Endothelial cell of umbilical vein (primary cell): ENCODE results near the gene UBE2M. TPM values are rescaled to one million over a fixed set of nuclear protein-coding genes. Genes with fewer than 3 reads are reported as not detected.
A peak's percentile ranks its signal among the peaks of the same experiment; 100 is the strongest.

Experiments used
- BruUV-seq: library from RNA; stranded (reverse); fragments of 400-500 nt; replicated peaks from 2 replicates; lab custom pipeline; 2021; lab: Mats Ljungman, UMichigan
- CTCF ChIA-PET: fragments of 300-600, 350-600 bp; sonication (Branson Sonifier 250); formaldehyde crosslinking; loops from one replicate; lab custom pipeline; 2021; ENCODE audit warnings: antibody characterized with exemption, inconsistent platforms; lab: Charles Lee
- POLR2A ChIA-PET: fragments of 300-600, 350-600 bp; sonication (Branson Sonifier 250); formaldehyde crosslinking; loops from one replicate; lab custom pipeline; 2021; ENCODE audit warnings: antibody characterized with exemption, inconsistent platforms; lab: Charles Lee
- DNase-seq: peaks from one replicate; pipeline ENCODE4 v3.0.0-alpha.2; 2011; ENCODE audit warnings: low read depth, low spot score
- FAIRE-seq: peaks from 2 replicates; lab custom pipeline; 2011; peaks lifted over from hg19 to GRCh38; lab: Jason Lieb, UNC
- H2AFZ ChIP-seq: 2 replicates; pipeline ENCODE4 v1.6.0; 2012; ENCODE audit warnings: low read depth, low read length, control low read depth, inconsistent platforms
- H3K27ac ChIP-seq: 2 replicates; pipeline ENCODE4 v1.5.1; 2011; ENCODE audit warnings: low read depth, mild to moderate bottlenecking, control low read depth, low read length, moderate library complexity; ENCODE audit not compliant: insufficient read depth
- H3K27me3 ChIP-seq, 2 experiments: 2 replicates each; pipeline versions ENCODE4 v1.6.0 to v1.6.1; 2011; ENCODE audit warnings: low read length in 2 of 2, mixed read lengths in 1 of 2; ENCODE audit not compliant: control insufficient read depth in 2 of 2, insufficient read depth in 2 of 2
- H3K36me3 ChIP-seq, 2 experiments: 2 replicates in 1 of 2; 3 replicates in 1 of 2; pipeline ENCODE4 v1.5.1; 2011; ENCODE audit warnings: low read length in 2 of 2, mild to moderate bottlenecking in 1 of 2, moderate library complexity in 1 of 2; ENCODE audit not compliant: control insufficient read depth in 2 of 2, insufficient read depth in 2 of 2; ENCODE audit errors: extremely low read depth in 1 of 2
- H3K4me1 ChIP-seq: 3 replicates; pipeline ENCODE4 v1.5.1; 2011; ENCODE audit warnings: mild to moderate bottlenecking, low read length; ENCODE audit not compliant: control insufficient read depth, insufficient read depth; ENCODE audit errors: extremely low read depth
- H3K4me2 ChIP-seq: 2 replicates; pipeline ENCODE4 v1.6.1; 2011; ENCODE audit warnings: low read length, control low read depth, mixed read lengths; ENCODE audit not compliant: insufficient read depth
- H3K4me3 ChIP-seq, 3 experiments: fragments of 200-600 bp in 1 of 3; sonication (generic), shearing (Covaris generic) in 1 of 3; replicated peaks in 1 of 3; 2 replicates each; pipeline ENCODE4 v1.5.1; 2011 to 2016; ENCODE audit warnings: control low read depth in 3 of 3, low read length in 3 of 3, mild to moderate bottlenecking in 2 of 3, inconsistent platforms in 1 of 3, low read depth in 1 of 3, moderate library complexity in 1 of 3; ENCODE audit not compliant: insufficient read depth in 1 of 3
- H3K79me2 ChIP-seq: 2 replicates; pipeline ENCODE4 v1.6.0; 2012; ENCODE audit warnings: low read length, inconsistent platforms; ENCODE audit not compliant: control insufficient read depth, insufficient read depth
- H3K9ac ChIP-seq: replicated peaks from 2 replicates; pipeline ENCODE3; 2011; ENCODE audit warnings: low read length, control low read depth; ENCODE audit not compliant: insufficient read depth; ENCODE audit errors: extremely low read depth
- H3K9me1 ChIP-seq: replicated peaks from 3 replicates; pipeline ENCODE4 v1.6.0; 2011; ENCODE audit warnings: mild to moderate bottlenecking, low read length; ENCODE audit not compliant: control insufficient read depth, insufficient read depth; ENCODE audit errors: extremely low read depth
- H3K9me3 ChIP-seq: replicated peaks from 2 replicates; pipeline ENCODE4 v1.5.1; 2012; ENCODE audit warnings: low read length, inconsistent platforms; ENCODE audit not compliant: control insufficient read depth, insufficient read depth
- H4K20me1 ChIP-seq: replicated peaks from 2 replicates; pipeline ENCODE3; 2011; ENCODE audit warnings: mild to moderate bottlenecking, low read length; ENCODE audit not compliant: control insufficient read depth, insufficient read depth; ENCODE audit errors: extremely low read depth
- CTCF ChIP-seq, 2 donors: IDR thresholded peaks; 1 replicate in 1 of 2; 2 replicates in 1 of 2; pipeline ENCODE4 v1.5.1; 2011; ENCODE audit warnings: low read length in 2 of 2, mild to moderate bottlenecking in 2 of 2, moderate library complexity in 2 of 2, control low read depth in 1 of 2, inconsistent platforms in 1 of 2, low read depth in 1 of 2; ENCODE audit not compliant: insufficient read depth in 1 of 2; ENCODE audit errors: extremely low read depth in 1 of 2
- EZH2 ChIP-seq: IDR thresholded peaks from 2 replicates; pipeline ENCODE4 v1.6.1; 2012; ENCODE audit warnings: borderline replicate concordance, low read depth, mild to moderate bottlenecking, moderate library complexity, low read length, inconsistent platforms; ENCODE audit not compliant: severe bottlenecking
- FOS ChIP-seq: IDR thresholded peaks from 2 replicates; pipeline ENCODE4 v1.6.1; 2011; ENCODE audit warnings: mild to moderate bottlenecking, low read length, moderate library complexity, borderline replicate concordance; ENCODE audit not compliant: insufficient read depth
- MAX ChIP-seq: IDR thresholded peaks from 2 replicates; pipeline ENCODE4 v1.6.1; 2011; ENCODE audit not compliant: insufficient read depth, insufficient read length
- MYC ChIP-seq: IDR thresholded peaks from one replicate; pipeline ENCODE4 v1.6.1; 2011; ENCODE audit warnings: mild to moderate bottlenecking, low read depth, low read length
- POLR2A ChIP-seq: IDR thresholded peaks from 2 replicates; pipeline ENCODE4 v1.6.1; 2012; ENCODE audit warnings: low read depth, mild to moderate bottlenecking, control low read depth, low read length
- dilution Hi-C: fragments of 300-500 bp; cut with MboI; formaldehyde crosslinking; loops from one replicate; pipeline ENCODE4 v1.15.0; 2019; ENCODE audit warnings: low sequenced_read_pairs; ENCODE audit not compliant: extremely low pct_ligation_motif_present
- intact Hi-C: fragments of 100-400 bp; cut with micrococcal nuclease; formaldehyde crosslinking; loops from one replicate; pipeline ENCODE4 v1.10.0; 2022
- polyA plus RNA-seq, 4 experiments: library from polyadenylated mRNA; depleted of rRNA in 3 of 4; stranded (reverse) in 3 of 4; unstranded in 1 of 4; fragments of >200 nt; gene quantifications; 2 replicates each; pipeline versions ENCODE4 v1.2.1 to v1.2.3, GENCODE V29; 2011 to 2012; ENCODE audit warnings: missing spikeins in 1 of 4
- total RNA-seq: library from RNA; stranded (reverse); gene quantifications from 2 replicates; pipeline ENCODE4 v1.2.3, GENCODE V29; 2021

Gene UBE2M
- total and polyA plus RNA-seq, 2 donors (not counting 3 experiments of a cell fraction or from before 2014, with no cell fraction given) = 87.8 to 102 TPM

DNA sequence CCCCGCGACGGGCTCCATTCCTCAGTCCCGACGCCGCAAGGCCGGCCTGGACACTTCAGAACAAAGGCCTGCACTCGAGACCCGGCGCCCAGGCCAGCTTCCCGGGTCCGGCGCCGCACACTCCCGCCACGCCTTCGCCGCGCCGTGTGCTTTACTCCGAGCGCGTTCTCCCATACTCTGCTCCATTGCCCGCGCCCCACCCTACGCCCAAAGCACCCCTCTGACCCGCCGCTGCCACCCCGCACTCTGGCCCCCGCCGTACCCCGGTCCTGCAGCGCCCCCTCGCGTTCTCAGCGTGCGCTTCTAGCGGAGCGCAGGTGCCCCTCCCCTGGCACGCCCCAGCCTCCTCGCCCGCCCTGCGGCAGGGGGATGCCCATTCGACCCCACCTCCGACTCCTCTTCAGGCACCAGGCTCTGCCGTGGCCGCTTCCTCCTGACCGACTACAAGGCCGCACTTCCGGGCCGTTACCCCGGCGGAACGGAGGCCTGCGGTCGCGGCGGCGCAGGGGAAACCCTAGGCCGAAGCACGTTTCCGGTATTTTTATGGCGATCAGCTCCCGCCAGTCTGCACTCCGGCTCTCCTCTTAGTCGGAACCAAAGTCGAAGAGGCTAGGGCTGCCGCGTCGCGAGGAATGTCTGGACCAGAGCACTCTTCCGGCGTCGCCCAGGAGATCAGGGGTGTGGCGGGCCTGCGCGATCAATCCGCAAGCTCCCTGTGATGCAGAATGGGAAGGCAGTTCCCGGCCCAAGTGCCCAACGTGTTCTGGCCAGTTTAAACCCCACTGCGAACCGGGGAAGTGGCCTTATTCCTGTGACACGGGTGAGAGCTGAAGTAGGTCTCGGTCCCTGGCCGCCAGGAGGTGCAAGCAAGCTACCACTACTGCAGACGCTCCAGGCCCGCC lies 38.8 kb downstream of the UBE2M start, which contains the start of gene ZBTB45:
ZBTB45 (minus strand) TSS at position 456 of the 902 bp plus-strand sequence. CDS start 2,137 bp downstream, outside the sequence.
- H3K36me3 ChIP-seq = peaks cover 0 to 11% of the 10 kb centered on the region in 2 experiments
- H3K4me2 ChIP-seq = peak within 1 kb of the TSS; percentile 84
- POLR2A ChIA-PET = interaction anchor here (1.1 to 3.4 kb wide), 3 partner anchors 24 to 56 kb away, joined by 6 to 20 read pairs (median 17); partner anchors contain the start of gene TRIM28
- peaks cover 19% of the 10 kb centered on the region for H3K4me1 ChIP-seq
- no peaks in the 10 kb centered on the region for H3K9me3 ChIP-seq
- no peaks in the 10 kb centered on the region for H3K9me1 ChIP-seq
- no peaks in the 10 kb centered on the region for H4K20me1 ChIP-seq
- CTCF ChIA-PET = interaction anchor here (0.6 to 4.6 kb wide), 31 partner anchors 9 to 301 kb away, joined by 3 to 111 read pairs (median 6); partner anchors contain the start of genes CHMP2A, MZF1, SLC27A5 and TRIM28
- no peaks in the 10 kb centered on the region for H3K27me3 ChIP-seq
- dilution Hi-C loops (no loop called here), intact Hi-C loops (loop anchor here (1.0 to 2.0 kb wide), 9 partner anchors 20 to 300 kb away; partner anchors contain the start of genes CHMP2A, TRIM28 and ZNF544)
- H3K27ac ChIP-seq = peak within 1 kb of the TSS; percentile 69
- no TSS peak for BruUV-seq
- TF ChIP-seq MAX (peak; percentile 30), MYC (peak; percentile 46), CTCF (IDR thresholded peaks at IDR 0.05; ENCODE audit: extremely low read depth in 1 of 2, insufficient read depth in 1 of 2, low read depth in 1 of 2, low read length in 2 of 2) (peak; percentile 69 to 90), EZH2 (no peak), FOS (no peak), POLR2A (peak; percentile 64)
- FAIRE-seq (peak; percentile 93), DNase-seq (peak; percentile 94)
- peak within 1 kb of the TSS; percentile 81 for H2AFZ ChIP-seq
- H3K4me3 ChIP-seq = peak within 1 kb of the TSS; percentile 67 to 83 (median 73)
- H3K9ac ChIP-seq = peak within 1 kb of the TSS; percentile 91
- H3K79me2 ChIP-seq = peaks cover 33% of the 10 kb centered on the region
